Gastrocnemius medialis (tissue), 4 donors: ENCODE results near the gene OR10AG1.

Source experiments
- CTCF ChIP-seq, 5 experiments: fragments of 450-650 bp in 3 of 5; fragments of 200-600 bp in 2 of 5; sonication (generic) in 2 of 5; IDR thresholded peaks in 4 of 5; conservative IDR thresholded peaks in 1 of 5; 1 replicate in 4 of 5; 2 replicates in 1 of 5; pipeline ENCODE4 v1.5.1; 2016 to 2019; ENCODE audit warnings: antibody characterized with exemption in 5 of 5, mild to moderate bottlenecking in 3 of 5, moderate library complexity in 3 of 5
- POLR2A ChIP-seq, 2 donors: fragments of 450-650 bp; IDR thresholded peaks; one replicate each; pipeline ENCODE4 v1.6.1; 2017; ENCODE audit warnings: antibody characterized with exemption in 2 of 2, mild to moderate bottlenecking in 2 of 2, moderate library complexity in 2 of 2

GRCh38 chr11:55936300-55936699 lies 33.4 kb downstream of the OR10AG1 start, which contains the start of gene OR5I1:
- TF ChIP-seq POLR2A (IDR thresholded peaks at IDR 0.05) = no peak
- TF ChIP-seq CTCF (IDR thresholded peaks at IDR 0.05 in 4 of 5, conservative IDR thresholded peaks at IDR 0.05 in 1 of 5) = no peak
